HG03139 (cell line): ENCODE results near the gene MROH2A.

Experiments used
- ATAC-seq: cut with Tn5 transposase; IDR thresholded peaks from one replicate; pipeline ENCODE4 v1.9.1; 2021; ENCODE audit not compliant: unreplicated experiment

MROH2A gene

DNA sequence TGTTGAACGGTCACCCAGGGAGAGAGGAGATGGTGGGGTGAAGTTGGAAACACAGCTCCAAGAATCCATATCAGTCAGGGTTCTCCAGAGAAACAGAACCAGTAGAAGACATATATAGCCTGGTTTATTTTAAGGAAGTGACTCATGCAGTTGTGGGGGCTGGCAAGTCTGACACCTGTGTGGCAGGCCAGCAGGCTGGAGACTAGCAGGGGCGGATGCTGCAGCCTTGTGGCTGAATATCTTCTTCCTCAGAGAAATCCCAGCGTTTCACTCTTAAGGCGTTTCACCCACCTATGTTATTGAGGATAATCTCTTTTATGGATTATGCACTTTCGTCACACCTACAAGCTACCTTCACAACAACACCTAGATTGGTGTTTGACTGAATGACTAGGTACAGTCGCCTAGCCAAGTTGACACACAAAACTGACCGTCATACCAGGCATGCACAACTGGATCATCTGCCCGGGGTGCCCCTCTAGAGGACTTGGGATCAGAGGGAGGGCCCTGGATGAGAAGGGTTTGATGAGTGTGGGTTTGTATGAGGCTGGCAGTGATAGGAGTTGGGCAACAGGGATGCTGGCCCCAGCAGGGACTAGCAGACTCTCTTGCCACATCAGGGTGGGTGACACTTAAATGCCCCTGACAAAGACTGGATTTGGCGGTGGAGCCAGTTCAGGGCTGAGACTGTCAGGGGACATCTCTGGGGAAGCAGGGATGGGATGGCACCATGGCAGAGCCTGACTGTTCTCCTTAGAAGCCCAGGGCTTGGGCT lies 23.4 kb downstream of the MROH2A start:
- ATAC-seq = no peak

GRCh38 chr2:233802132-233802815 lies 24.1 kb downstream of the MROH2A start:
- no peak for ATAC-seq

GRCh38 chr2:233803292-233803911 lies 25.3 kb downstream of the MROH2A start:
- ATAC-seq = no peak

- no peak for ATAC-seq
These were observed 25.9 kb downstream of the MROH2A start for GRCh38 chr2:233803994-233804393.

GRCh38 chr2:233807215-233807865 lies 29.2 kb downstream of the MROH2A start:
- ATAC-seq = no peak

GRCh38 chr2:233807966-233808935 lies 30.1 kb downstream of the MROH2A start:
- ATAC-seq = no peak

GRCh38 chr2:233810385-233810784 lies 32.3 kb downstream of the MROH2A start:
- no peak for ATAC-seq

DNA sequence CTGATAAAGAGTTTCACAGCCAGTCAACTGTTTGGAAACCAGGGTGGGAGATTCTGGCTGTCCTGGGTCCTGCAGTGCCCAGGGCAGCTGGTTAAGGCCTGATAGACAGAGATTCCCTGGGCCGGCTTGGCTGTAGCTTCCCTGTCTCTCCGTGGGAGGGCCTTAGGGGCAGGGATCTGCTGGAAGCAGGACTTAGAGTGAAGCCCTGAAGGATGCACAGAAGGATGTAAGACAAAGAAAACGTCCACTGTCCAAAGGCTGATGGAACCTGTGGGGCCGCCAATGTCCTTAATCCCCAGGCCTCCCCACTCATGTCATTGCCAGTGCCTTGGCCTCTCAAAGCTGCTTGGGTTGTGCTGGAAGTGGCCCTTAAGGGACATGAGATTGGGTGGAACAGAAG lies 33.0 kb downstream of the MROH2A start:
- ATAC-seq = no peak

DNA sequence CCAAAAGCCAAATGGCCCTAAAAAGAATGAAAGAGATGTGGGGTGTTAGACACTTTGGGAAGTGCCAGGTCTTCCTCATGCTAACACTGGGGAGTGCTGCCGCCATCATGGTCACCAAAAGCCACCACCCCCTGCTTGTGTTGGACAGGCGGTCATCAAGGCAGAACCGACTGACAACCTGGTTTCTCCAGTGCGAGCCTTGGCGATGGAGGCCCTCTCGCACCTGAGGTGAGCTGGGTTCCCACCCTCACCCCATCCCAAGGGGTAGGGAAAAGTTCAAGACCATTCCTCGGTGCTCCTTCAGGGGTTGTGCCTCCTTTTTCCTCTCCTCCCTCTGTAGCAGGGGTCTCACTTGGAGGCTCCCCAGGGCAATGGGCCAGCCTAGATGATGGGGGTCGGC lies 33.6 kb downstream of the MROH2A start:
- ATAC-seq = no peak

- no peak for ATAC-seq
These were observed 35.3 kb downstream of the MROH2A start for GRCh38 chr2:233813236-233814055.

DNA sequence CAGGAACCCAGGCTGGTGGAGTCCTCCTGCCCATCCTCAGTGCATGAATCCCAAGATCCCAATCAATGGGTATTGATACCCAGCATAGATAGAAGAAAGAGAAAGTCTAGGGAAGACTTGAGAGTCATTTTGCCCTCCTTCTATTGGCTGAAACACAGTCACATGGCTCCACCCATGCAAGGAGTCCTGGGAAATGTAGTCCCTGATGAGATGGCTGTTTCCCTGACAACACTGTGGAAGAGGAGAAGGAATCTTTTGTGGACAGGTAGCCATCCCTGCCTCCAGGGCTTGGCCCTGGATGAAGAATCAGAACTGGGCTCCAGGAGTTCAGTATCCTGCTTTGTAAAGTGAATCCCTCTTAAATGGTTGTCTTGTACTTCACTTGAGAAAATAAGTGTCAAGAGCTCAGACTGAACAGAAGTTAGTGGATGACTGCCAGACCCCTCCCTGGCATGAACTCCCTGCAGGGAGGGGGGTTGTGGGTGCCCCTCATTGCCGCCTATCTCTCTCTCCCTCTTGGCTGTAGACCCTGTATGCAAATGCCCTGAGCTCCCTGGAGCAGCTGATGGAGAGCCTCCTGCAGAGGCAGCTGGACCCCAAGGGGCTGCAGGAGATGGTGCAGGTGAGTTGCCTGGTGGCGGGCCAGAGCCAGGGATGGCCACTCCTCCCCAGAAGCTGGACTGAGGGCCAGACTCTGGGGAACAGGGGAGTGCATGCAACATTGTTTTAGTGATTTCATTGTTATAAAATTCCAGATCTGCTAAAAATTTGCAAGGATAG lies 36.1 kb downstream of the MROH2A start:
- ATAC-seq = no peak

- no peak for ATAC-seq
These were observed 37.7 kb downstream of the MROH2A start for GRCh38 chr2:233815861-233816260.

GRCh38 chr2:233816334-233816733 lies 38.2 kb downstream of the MROH2A start:
- no peak for ATAC-seq

DNA sequence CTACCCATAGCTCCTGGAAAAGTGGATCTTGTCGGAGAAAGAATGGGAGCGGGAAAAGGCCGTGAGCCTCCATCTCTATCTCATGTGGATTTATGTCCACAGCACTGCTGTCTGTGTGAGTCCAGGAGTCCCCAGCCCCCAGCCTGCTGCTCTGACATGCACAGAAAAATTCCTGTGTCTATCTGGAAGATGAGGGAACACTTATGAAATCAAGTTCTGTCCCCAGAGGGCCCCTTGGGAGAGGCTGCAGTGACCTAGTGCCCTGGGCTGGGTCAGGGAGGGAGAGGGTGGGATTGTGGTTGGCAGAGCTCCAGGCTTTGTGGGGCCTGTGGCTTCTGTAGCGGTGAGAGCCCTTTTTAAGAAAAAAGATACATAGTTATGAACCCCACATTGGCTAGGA lies 38.6 kb downstream of the MROH2A start:
- ATAC-seq = no peak

GRCh38 chr2:233817361-233817911 lies 39.3 kb downstream of the MROH2A start:
- ATAC-seq = no peak

DNA sequence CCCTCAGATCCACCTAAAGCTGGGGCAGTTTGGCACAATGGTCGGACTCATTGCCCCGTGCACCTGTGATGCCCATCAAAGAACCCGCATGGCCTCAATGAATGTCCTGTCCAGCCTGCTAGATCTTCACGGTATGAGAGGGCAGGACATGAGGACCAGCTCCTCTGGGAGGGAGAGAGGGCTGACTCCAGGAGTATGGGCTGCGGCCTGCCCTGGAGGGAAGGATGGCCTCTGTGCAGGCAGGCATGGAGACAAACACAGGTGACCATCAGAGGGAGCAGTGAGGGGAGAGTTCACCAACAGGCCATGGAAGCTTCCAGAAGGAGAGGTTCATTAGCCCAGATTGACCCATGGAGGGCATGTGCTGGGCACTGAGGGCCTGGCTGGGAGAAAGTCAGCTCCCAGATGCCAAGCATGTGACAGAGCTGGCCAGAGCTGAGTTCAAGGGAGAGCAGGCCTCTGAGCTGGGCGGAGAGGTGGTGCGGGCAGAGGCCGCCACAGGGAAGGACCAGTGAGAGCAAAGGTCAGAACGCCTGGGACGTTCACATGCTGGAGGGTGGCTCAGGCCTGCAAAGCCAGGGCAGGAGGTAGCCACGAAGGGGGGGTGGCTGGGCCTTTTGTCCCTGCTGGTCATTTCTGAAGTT lies 40.0 kb downstream of the MROH2A start:
- ATAC-seq = no peak

- no peak for ATAC-seq
These were observed 40.8 kb downstream of the MROH2A start for GRCh38 chr2:233818639-233819621.
